A673 (cell line): ENCODE results near the gene SLC10A3. TPM values are rescaled to one million over a fixed set of nuclear protein-coding genes. Genes with fewer than 3 reads are reported as not detected.

ENCODE experiments used
- BruUV-seq: library from RNA; stranded (reverse); fragments of 400-500 nt; replicated peaks from 2 replicates; lab custom pipeline; 2021; lab: Mats Ljungman, UMichigan
- CTCF ChIA-PET: fragments of 300-600 bp; sonication (Branson Sonifier 250); formaldehyde crosslinking; loops from one replicate; lab custom pipeline; 2022; ENCODE audit warnings: antibody characterized with exemption; lab: Charles Lee
- POLR2A ChIA-PET: fragments of 300-600 bp; sonication (Branson Sonifier 250); formaldehyde crosslinking; loops from one replicate; lab custom pipeline; 2022; ENCODE audit warnings: antibody characterized with exemption; ENCODE audit not compliant: low non-redundant PET; lab: Charles Lee
- DNase-seq: peaks from one replicate; pipeline ENCODE4 v3.0.0-alpha.2; 2015; ENCODE audit warnings: low spot score
- H3K27ac ChIP-seq: fragments of 200-600 bp; sonication (generic); 2 replicates; pipeline ENCODE4 v1.5.1; 2016; ENCODE audit warnings: mixed run types, low read depth, mild to moderate bottlenecking, mixed read lengths, antibody characterized with exemption, low read length; ENCODE audit not compliant: poor library complexity, severe bottlenecking
- H3K27me3 ChIP-seq: fragments of 200-600 bp; sonication (generic); replicated peaks from 2 replicates; pipeline ENCODE4 v1.6.1; 2017; ENCODE audit warnings: mixed run types, low read depth, mild to moderate bottlenecking, mixed read lengths, antibody characterized with exemption, low read length; ENCODE audit not compliant: insufficient read depth, poor library complexity
- H3K36me3 ChIP-seq: fragments of 200-600 bp; sonication (generic); 2 replicates; pipeline ENCODE4 v1.6.1; 2016; ENCODE audit warnings: mixed run types, mild to moderate bottlenecking, mixed read lengths, antibody characterized with exemption, low read length; ENCODE audit not compliant: insufficient read depth, poor library complexity, severe bottlenecking
- H3K4me1 ChIP-seq: fragments of 200-600 bp; sonication (generic); 2 replicates; pipeline ENCODE4 v1.6.1; 2017; ENCODE audit warnings: mixed run types, mild to moderate bottlenecking, mixed read lengths, antibody characterized with exemption, low read length; ENCODE audit not compliant: insufficient read depth, poor library complexity, severe bottlenecking
- H3K4me3 ChIP-seq: fragments of 200-600 bp; sonication (generic); 2 replicates; pipeline ENCODE4 v1.5.1; 2016; ENCODE audit warnings: low read depth, mixed run types, mild to moderate bottlenecking, mixed read lengths, low read length; ENCODE audit not compliant: poor library complexity, severe bottlenecking
- H3K9me3 ChIP-seq: fragments of 200-600 bp; sonication (generic); 2 replicates; pipeline ENCODE4 v1.6.1; 2016; ENCODE audit warnings: mixed run types, low read depth, mild to moderate bottlenecking, mixed read lengths, antibody characterized with exemption, low read length; ENCODE audit not compliant: poor library complexity, severe bottlenecking
- CTCF ChIP-seq: fragments of 300-800, 200-600 bp; sonication (generic); conservative IDR thresholded peaks from 2 replicates; pipeline ENCODE4 v1.5.1; 2017; ENCODE audit warnings: low read depth, mild to moderate bottlenecking, antibody characterized with exemption, low read length, moderate library complexity, mixed read lengths
- EZH2 ChIP-seq: fragments of 200-600 bp; sonication (generic); IDR thresholded peaks from 2 replicates; pipeline ENCODE4 v1.6.1; 2017; ENCODE audit warnings: borderline replicate concordance, low read depth, mild to moderate bottlenecking, mixed read lengths, antibody characterized with exemption, low read length; ENCODE audit not compliant: poor library complexity, severe bottlenecking
- intact Hi-C: fragments of 100-400 bp; cut with micrococcal nuclease; formaldehyde crosslinking; loops from one replicate; pipeline ENCODE4 v1.10.0; 2022; ENCODE audit not compliant: unreplicated experiment
- total RNA-seq: library from RNA; stranded (reverse); gene quantifications from 2 replicates; pipeline ENCODE4 v1.2.3, GENCODE V29; 2021

SLC10A3 gene
- total RNA-seq, 1 experiment from 2014 or later: 9.7 TPM

- TF ChIP-seq CTCF: no peak
- TF ChIP-seq EZH2: no peak
- ChIA-PET POLR2A (no interaction called here), CTCF (no interaction called here)
- H3K4me1 ChIP-seq: peaks cover 6% of the 10 kb centered on the region
- intact Hi-C loops: no loop called here
- no TSS peak for BruUV-seq
- no peaks in the 10 kb centered on the region for H3K9me3 ChIP-seq
- no peak overlapping the region for H3K27ac ChIP-seq
- H3K36me3 ChIP-seq: peaks cover 4% of the 10 kb centered on the region
- no peaks in the 10 kb centered on the region for H3K27me3 ChIP-seq
- DNase-seq: no peak
- H3K4me3 ChIP-seq: no peak overlapping the region
These were observed 40.8 kb downstream of the SLC10A3 start for GRCh38 chrX:154449618-154450017.

- POLR2A ChIA-PET: no interaction called here
- no TSS peak for BruUV-seq
- no peak for DNase-seq
- Histone ChIP-seq H3K4me1 (peaks cover 6% of the 10 kb centered on the region), H3K36me3 (peaks cover 4% of the 10 kb centered on the region), H3K27ac (no peak overlapping the region), H3K9me3 (no peaks in the 10 kb centered on the region), H3K4me3 (no peak overlapping the region), H3K27me3 (no peaks in the 10 kb centered on the region)
- CTCF ChIA-PET: no interaction called here
- TF ChIP-seq EZH2 (no peak), CTCF (no peak)
- intact Hi-C loops: no loop called here
These were observed 41.9 kb downstream of the SLC10A3 start for GRCh38 chrX:154448484-154448883.

- no TSS peak for BruUV-seq
- intact Hi-C loops: no loop called here
- CTCF ChIA-PET: no interaction called here
- Histone ChIP-seq H3K27ac (no peak overlapping the region), H3K9me3 (no peaks in the 10 kb centered on the region), H3K36me3 (peaks cover 4% of the 10 kb centered on the region), H3K4me1 (peaks cover 6% of the 10 kb centered on the region), H3K4me3 (no peak overlapping the region), H3K27me3 (no peaks in the 10 kb centered on the region)
- POLR2A ChIA-PET: no interaction called here
- no peak for DNase-seq
- no peak for TF ChIP-seq CTCF
- TF ChIP-seq EZH2: no peak
These were observed 44.0 kb downstream of the SLC10A3 start for GRCh38 chrX:154446430-154446829.
